GM19351 (cell line): ENCODE data around the gene DCXR.

Source experiments
- ATAC-seq: cut with Tn5 transposase; IDR thresholded peaks from one replicate; pipeline ENCODE4 v1.9.1; 2021; ENCODE audit warnings: mild to moderate bottlenecking, moderate library complexity; ENCODE audit not compliant: unreplicated experiment

DCXR gene

DNA sequence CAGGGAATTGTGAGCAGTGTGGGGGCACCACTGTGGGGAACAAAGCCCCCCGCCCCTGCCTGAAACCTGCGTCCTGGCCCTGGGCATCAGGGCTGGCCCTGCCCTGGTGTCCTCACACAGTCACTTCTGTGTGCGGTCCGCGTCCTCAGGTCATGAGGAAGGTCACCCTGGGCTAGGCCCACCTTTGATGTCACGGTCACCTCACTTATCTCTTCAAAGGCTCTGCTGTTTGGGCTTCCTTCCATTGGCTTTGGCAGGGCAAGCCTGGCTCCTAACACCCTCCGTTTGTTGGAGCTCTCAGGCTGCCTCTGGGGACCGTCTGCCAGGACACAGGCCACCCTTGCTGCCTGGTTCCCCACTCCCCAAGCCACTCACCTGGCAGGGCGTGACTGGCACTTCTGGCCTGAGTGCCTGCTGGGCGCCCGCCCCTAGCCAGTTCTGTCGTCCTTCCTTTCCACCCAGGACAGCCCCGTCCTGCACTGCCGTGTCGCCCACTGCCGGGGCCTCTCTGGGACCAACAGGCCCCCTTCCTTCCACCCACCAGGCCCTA, 23.6 kb downstream of the DCXR start:
- ATAC-seq, result no peak

- no peak for ATAC-seq
Observed at GRCh38 chr17:82013341-82013740, 24.2 kb downstream of the DCXR start.

- ATAC-seq, result no peak
Observed at GRCh38 chr17:82012640-82013295, 24.7 kb downstream of the DCXR start.

GRCh38 chr17:82012261-82012639, 25.2 kb downstream of the DCXR start:
- no peak for ATAC-seq

- no peak for ATAC-seq
Observed at GRCh38 chr17:82011617-82012187, 25.8 kb downstream of the DCXR start.

DNA sequence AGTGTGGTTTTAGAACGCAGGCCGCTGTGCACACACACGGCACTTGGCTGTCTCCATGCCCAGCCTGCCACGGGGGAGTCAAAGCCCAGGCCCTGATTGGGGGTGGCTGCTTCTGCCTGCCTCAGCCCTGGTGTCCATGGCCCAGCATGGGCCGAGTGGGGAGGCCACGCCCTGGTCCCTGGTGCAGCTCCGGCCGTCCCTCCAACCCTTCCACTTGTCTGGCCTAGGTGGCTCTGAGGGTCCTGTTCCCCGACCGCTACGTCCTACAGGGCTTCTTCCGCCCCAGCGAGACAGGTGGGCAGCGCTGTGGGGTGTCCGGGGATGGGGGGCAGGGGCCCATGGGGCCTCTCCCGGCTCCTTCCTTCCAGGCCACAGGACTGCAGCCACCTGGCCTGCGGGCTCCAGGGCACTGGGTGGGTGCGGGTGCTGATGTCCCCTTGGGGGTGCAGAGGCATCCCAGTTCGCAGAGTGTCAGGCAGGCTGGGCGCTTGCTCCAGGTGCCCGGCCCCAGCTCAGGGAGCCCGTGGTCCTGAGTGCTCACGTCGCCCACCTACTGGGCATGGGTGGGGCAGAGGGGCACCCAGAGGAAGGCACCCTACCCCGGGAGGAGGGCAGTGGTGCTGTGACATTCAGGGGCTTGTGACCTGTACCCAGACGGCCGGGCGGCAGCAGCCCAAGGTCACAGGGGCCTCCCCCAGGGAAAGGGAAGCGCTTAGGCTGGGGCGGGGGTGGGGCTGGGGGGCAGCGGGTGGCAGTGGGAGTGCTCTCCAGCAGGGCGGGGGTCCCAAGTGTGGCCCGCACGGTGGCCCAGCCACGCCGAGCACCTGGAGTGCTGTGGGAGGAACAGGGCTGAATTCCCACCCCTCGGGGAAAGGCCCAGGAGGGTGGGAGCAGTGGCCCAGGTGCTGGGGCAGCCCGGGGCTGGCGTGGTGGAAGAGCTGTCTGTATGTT, 26.6 kb downstream of the DCXR start:
- ATAC-seq, result no peak

- no peak for ATAC-seq
Observed at GRCh38 chr17:82009413-82009812, 28.1 kb downstream of the DCXR start.

GRCh38 chr17:82008941-82009405, 28.5 kb downstream of the DCXR start:
- no peak for ATAC-seq

DNA sequence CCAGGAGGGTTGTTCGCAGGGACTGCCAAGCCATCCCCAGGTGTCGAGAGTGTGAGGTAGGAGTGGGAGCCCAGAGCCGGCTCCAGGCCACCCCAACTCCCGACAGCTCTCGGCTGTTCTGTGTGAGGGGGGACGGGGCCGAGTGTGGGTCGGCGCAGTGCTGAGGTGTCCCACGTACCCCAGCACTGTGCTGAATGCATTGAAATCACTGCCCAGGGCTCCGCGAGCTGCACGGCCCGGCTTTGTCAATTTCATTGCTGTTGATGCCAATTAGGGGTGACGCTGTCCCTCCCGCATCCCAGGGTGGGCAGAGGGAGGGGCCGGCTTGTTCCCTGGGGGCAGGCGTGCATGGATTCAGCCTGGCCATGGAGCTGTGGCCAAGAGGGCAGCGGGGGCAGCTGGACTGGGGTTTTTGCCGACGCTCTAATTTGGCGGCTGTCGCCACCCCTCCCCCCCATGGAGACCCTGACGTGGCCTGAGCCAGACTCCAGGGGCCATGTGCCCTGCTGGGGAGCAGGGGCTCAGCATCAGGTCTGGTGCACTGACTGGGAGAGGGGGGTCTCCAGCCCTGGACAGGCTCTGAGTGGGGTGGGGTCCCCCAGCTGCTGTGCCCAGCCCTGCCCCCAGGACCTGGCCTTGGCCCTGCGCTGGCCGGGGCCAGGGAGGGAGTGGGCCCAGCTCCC, 29.1 kb downstream of the DCXR start:
- no peak for ATAC-seq

GRCh38 chr17:82007495-82008257, 29.8 kb downstream of the DCXR start:
- no peak for ATAC-seq

DNA sequence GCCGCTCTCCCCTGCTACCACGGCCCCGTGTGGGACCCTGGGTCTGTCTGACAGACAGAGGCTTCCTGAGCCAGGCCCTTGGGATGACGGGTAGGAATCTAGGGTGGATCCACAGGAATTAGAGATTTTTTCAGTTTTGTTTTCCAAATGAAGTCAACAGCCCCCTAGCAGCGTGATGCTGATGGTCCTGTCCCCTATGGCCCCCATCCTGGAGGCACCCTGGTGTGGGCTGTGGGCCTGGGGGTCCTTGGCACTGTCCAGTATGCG, 30.3 kb downstream of the DCXR start:
- ATAC-seq, result no peak

- ATAC-seq, result no peak
Observed at GRCh38 chr17:82006468-82007227, 30.8 kb downstream of the DCXR start.

- ATAC-seq, result no peak
Observed at GRCh38 chr17:82005701-82006348, 31.7 kb downstream of the DCXR start.

DNA sequence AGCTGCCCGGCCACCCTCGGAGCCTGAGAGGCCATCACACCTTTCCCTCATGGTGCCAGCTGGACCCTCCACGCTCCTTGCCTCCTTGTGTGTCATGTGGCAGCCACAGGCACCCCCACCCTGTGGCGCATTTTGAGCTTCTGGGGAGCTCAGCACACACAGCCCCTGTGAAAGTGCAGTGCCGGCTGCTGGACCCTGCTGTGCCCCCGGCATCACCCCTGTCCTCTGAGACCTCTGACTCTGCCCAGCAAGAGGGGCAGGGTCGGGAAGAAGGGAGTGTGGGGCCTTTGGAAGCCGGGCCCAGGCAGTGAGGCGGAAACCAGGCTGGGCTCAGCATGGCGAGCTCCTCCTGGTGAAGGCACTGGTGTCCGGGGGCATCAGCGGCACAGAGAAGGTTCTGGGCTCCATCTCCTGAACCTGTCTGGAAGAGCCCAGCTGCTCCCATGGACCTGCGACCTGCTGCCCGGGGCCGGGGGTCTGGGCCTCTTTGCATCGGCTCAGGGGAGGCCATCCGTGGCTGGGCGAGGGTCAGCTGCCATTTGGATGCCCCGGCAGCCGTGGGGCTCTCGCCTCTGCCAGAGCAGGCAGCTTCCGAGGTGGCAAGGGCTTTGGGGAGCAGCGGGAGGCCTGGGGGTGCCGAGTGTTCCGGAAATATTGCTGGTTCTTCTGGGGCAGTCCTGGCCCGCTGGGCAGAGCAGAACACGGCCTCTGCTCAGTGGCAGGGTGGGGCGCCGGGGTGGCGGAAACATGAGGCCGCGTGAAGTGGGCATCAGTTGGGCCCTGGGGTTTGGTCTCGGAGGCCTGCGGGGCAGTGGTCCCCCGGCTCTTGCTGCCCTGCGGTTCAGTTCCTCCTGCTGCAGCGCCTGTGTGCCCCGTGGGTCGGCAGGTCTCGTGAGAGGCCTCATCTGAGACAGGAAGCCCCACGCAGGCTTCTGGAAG, 32.7 kb downstream of the DCXR start:
- no peak for ATAC-seq

DNA sequence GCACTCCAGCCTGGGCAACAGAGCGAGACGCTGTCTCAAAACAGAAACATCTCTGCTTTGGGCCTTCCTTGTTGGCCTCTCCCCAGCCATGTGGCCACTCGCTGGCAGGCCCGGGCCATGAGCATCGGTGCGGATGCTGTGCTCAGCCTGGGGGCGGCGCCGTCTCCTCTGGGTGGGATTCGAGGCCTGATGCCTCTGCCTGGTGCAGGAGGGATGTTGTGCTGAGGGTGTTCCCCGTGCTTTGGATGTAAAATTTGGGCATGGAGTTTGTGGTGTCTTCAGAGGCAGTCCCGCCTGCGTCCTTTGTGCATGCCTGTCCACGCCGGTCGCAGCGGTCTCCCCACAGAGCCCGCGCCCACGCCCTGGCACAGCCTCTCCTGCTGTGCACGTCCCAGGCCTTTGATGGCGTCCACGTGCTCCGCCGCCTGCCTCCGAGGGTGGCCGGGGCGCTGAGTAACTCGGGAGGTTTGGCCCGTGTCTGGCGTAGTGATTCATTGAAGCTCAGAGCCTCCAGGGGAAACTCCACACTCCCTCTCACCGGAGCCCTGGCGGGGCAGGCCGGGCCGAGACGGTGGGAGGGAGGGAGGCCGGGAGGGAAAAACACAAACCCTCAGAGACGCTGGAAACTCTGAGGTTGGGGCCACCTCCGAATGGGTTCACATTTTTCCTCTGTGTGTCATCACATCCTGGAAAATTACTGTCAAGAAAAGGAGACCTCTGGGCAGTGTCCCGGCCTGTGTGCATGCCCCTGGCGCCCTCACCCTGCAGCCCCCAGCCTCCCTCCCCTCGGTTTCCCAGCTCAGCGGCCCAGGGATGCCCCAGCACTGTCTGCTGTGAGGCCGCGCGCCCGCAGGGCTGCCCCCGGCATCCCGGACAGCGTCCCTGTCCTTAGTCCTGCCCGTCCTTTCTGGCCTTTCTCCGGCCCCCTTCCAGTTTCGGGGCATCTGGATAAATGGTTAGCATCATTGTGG, 33.8 kb downstream of the DCXR start:
- ATAC-seq, result no peak

GRCh38 chr17:82001571-82002056, 35.9 kb downstream of the DCXR start:
- no peak for ATAC-seq
